Esophagus muscularis mucosa (tissue), 4 donors: ENCODE measurements around the gene DCAF10.

Experiments
- CTCF ChIP-seq, 3 experiments: fragments of 200-600 bp in 2 of 3; fragments of 450-650 bp in 1 of 3; sonication (generic) in 2 of 3; IDR thresholded peaks; one replicate each; pipeline ENCODE4 v1.5.1; 2017 to 2019; ENCODE audit warnings: antibody characterized with exemption in 3 of 3, mild to moderate bottlenecking in 2 of 3, moderate library complexity in 1 of 3
- EP300 ChIP-seq: sonication (generic); formaldehyde crosslinking; IDR thresholded peaks from one replicate; pipeline ENCODE4 v1.6.1; 2017; ENCODE audit warnings: antibody characterized with exemption
- POLR2A ChIP-seq: fragments of 450-650 bp; IDR thresholded peaks from one replicate; pipeline ENCODE4 v1.6.1; 2017; ENCODE audit warnings: antibody characterized with exemption, moderate library complexity, mild to moderate bottlenecking, low read depth

- TF ChIP-seq CTCF (IDR thresholded peaks at IDR 0.05) (no peak), POLR2A (no peak), EP300 (no peak)
These were observed 70.2 kb downstream of the DCAF10 start for GRCh38 chr9:37870799-37871176.
